Iris pigment epithelial cell (primary cell): ENCODE results near the gene WBP2.

ENCODE experiments used
- DNase-seq: peaks from one replicate; pipeline ENCODE4 v3.0.0-alpha.2; 2011; ENCODE audit warnings: low read depth

WBP2 gene

DNA sequence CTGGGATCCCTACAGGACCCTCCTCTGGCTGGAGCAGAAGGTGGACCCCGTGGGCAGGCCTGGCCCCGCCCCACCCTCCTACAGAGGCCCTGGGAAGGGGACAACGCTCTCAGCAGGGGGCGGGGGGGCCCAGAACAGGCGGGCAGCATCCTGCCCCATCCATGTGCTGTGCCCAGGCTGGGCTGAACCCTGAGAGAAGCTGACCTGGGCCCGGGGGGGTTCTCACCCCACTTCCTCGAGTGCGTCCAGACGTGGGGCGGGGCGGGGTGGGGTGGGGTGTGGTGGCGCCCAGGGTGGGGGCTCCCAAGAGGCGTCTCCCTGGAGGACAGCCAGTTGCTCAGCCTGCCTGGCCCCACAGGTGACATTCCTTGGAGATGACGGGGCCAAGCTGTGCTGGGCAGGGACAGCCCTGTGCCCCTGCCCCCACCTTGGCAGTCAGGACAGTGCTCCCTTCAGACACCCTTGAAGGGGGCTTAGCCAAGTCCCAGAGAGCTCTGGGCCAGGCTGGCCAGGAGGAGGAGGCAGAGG, 10.5 kb downstream of the WBP2 start:
- no peak for DNase-seq

DNA sequence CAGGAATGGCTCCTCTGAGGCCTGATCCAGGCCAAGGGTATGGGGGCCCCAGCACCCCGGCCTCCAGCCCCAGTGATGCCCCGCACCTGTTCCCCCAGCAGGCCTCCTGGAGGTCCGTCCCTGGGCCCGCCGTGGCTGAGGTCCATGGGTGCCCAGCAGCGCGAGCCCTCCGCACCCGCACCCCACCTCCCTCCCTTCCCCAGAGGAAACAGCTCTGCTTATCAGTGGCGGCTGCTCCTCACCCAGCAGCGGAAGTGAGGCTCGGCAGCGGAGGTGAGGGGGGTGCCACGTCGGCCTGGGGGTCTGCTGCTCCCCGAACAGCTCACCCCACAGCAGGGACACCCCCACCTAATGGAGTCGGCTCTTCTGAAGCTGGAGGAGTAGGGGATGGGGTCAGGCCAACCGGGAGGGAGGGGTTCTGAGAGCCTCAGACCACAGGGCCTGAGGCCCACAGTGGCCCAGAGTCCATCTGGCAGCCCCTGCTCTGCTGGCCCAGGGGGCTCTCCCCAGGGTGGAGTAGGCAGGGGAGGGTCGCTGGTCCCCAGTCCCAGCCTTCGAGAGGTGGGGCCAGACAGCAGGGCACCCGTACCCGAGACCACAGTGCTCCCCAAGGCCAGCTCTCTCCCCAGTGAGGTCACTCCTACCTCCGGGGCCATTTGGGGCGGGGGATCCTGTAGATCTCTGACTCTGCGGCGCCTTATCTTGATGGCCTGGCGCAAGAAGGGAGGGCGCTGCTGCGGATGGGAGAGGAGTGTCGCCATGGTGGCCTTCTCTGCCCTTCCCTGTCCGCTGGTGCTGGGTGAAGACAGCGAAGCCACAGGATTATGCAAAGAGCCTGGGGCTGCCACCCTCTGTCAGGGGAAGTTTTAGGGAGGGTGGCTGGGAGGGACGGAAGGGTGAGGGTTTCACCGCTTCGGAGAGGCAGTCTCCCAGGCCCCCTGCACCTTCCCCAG, 11.3 kb downstream of the WBP2 start, which contains the start of gene UNC13D:
Gene UNC13D, minus strand, starts transcription at position 828 of the 953 bp plus-strand sequence. Its CDS starts 67 bp downstream, at position 761.
- DNase-seq, result no peak

DNA sequence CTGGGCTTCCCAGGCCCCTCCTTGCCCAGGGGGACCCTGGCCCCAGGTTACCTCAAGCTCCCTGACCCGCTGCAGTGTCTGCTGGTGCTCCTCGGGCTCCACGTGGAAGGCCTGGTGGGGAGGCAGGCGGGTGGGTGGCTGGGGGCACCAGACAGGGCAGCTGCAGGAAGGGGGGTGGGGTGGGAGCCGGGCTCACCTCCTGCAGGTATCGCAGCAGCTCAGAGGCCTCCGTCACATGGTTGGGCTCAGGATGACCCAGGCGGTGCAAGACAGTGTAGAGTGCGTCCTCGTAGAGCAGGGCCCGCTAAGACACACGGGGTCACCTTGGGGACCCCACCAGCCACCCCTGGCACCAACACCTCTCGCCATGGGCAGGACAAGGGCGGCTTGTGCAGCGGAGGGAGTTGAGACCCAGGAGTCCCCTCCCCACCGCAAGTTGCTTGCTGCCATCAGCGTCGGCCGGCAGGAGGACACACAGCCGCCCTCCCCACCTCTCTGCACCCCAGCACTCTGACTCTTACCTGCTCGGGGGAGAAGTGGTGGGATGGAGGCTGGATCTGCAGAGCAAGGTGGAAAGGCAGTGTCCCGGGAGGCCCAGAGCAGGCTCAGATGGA, 12.1 kb downstream of the WBP2 start:
- DNase-seq, result no peak

DNA sequence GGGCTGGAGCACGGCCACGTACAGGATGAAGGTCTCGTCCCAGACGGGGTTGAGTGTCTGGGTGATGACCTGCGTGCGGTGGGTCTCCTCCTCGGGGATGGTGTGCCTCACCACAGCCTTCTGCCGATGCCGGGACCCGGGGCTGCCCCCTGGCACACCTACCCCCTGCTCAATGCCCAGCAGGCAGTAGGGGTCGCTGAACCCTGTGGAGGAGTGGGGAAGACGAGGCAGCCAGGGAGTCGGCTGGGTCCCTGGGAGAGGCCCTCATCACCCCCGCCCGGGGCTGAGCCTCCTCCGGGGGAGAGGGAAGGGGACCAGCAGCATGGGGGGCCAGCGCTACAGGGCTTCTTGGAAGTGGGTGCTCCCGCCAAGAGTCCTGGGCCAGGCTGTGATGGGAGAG, 12.7 kb downstream of the WBP2 start:
- no peak for DNase-seq

DNA sequence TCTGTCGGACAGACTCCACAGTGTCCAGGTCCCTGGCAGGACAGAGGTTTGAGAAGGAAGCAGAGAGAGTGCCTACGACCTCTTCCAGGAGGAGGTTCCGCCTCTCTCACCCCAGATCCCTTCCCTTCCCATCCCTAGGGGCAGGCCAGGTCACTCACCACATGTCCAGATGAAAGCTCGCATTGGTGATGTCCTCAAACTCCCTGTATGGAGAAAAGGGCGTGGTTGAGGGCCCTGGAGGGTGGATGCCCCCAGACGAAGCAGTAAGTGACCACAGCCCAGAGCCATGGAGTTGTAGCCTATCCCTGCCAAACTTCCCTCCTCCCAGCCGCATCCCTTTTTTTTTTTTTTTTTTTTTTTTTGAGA, 14.4 kb downstream of the WBP2 start:
- DNase-seq, result no peak

DNA sequence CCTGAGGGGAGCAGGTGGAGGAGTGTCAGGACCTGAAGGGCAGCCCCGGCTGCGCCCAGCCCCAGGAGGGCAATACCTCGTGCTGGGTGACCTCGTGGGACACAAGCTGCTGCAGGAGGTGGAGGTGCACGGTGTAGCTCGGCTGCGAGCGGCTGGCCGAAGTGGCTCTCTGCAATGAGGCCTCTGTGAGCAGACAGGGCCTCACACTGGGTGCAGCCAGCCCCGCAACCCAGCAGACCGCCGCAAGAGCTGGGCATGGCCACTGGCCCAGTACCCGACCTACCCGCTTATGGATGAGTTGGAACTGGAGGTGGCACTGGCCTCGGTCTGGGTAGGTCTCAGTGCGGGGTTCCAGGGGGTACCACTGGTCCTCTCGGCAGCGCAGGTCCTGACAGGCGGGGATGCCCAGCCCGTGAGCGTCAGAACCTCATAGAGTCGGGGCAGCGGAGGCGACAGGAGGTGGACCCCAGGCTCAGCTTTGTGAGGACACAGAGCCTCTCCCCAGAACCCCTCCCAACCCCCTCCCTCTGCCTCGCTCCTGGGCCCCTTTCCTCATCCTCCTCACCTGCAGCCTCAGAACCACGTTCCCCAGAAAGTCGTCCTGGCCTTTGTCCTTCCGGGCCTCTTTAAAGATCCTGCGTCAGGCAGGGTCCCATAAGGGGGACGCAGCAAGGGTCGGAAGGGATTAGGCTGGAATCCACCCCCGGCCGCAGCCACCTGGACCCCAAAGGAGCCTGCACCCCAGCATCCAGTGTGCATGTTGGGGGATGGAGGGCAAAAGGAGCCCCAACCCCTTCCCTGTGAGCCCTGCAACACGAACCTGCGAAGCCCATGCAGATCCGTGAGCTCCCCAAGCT, 15.0 kb downstream of the WBP2 start:
- DNase-seq, result no peak

DNA sequence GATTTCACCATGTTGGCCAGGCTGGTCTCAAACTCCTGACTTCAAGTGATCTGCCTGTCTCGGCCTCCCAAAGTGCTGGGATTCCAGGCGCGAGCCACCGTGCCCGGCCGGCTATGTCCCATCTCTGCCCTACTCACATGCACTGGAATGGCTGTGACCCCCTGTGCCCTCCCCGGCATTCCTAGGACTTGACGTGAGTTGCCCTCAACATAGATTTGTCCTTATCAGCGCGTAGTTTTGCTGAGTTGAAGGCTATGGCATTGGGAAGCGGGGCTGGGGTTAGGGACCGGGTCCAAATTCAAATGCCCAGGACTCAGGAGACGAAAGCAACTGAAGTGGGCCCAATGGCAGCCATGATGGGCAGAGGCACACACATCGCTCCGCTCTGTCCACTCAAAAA, 16.7 kb downstream of the WBP2 start:
- DNase-seq, result no peak

DNA sequence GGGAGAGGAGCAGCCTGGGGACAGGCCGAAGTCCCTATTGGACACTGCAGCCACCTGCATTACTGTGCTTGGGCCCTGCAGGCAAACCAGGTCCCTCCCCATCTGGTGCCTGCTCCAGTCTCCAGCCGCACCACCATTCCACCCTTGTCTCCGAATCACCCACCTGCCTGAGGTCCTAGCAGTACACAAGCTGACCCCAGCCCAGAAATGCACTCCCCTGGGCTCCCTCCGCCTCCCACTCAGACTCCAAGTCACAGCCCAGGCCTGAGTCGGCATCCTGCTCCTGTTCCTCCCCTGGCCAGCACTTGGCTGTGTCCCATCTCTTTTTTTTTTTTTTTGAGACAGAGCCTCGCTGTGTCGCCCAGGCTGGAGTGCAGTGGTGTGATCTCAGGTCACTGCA, 17.2 kb downstream of the WBP2 start:
- no peak for DNase-seq

DNA sequence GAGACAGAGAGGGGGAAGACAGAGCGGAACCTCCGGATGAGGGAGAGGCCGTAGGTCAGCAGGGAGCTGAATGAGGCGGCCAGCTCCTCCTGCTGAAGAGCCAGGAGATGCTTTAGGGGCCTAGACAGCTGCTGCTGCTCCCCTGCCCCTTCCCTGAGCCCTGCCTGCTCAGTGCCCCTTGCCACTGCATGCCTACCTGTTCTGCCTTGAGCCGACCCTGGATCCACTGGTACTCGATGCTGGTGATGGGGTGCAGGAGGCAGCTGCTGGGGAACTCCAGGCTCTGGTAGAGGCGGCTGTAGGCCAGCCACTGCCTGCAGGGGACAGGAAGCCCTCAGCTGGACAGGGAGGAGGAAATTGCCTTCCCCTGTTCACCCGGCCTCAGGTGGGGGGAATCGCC, 18.5 kb downstream of the WBP2 start:
- no peak for DNase-seq

DNA sequence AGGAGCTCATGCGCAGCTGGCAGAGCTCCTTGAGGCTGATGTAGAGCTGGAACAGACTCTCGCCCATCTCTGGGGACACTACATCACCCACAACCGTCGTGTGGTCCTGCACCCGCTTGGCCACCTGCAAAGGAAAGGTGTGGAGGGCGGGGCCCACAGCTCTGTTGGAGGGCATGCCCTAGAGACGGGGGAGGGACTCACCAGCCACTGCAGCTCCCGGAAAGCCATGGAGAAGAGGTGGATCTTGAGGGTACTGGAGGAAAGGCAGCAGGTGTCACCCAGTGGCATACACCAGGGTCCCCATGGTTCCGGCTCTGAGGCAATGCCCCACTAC, 19.5 kb downstream of the WBP2 start:
- DNase-seq, result no peak

DNA sequence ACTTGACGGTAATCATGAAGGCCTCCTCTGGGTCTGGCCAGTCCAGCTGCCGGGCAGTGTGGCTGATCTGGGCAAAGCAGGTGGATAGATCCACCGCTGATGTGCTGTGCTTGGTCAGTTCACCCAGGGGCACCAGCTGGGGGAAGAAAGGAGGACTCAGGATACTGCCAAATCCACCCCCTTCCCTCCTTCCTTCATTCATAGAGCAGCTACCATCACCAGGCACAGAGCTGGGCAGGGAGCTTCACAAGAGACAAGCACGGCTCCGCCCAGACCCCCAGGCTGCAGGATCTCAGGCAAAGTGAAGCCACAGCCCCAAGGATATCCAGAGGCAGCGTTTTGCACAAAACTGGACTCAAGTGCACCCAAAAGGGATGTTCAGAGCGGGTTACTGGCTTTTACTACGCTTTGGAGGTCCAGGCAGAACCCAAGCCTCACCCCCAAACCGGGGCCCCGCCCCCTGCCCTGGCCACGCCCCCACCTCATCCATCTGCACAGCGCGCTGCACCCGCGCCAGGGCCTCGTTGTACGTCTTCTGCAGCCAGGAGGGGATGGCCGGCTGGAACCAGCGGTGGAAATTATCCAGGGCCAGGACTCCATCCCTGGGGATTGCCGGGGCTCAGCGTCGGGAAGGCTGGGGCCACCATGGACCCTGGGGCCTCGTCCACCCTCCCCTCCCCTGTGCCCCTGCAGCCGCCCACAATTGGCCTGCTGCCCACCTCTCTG, 20.0 kb downstream of the WBP2 start:
- DNase-seq, result no peak

DNA sequence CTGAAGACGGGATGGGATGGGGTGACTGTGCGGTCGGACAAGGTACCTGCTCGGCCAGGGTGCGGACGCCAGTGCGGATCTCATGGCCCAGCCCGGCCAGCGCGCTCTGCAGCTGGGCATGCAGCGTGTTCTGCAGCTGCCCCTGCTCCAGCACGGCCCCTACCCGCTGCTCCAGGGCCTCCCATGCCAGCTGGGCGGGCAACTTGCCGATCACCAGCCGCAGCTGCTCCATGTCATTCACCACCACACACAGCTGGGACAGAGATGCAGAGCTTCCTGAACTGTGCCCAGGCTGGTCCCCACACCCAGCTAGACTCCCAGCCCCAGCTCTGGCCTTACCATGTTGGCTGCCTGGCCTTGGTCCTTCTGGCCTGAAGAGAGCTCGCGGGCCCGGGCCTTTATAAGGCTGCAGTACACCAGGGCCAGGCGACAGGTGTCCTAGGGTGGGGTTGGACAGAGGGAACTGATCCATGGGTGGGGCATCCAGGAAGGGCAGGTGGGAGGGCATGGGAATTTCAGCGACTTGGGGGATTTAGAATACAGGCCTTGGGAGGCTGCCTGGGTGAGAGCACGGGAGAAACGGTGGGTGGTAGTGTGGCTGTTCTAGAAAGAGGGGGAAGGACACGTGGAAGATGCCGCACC, 20.7 kb downstream of the WBP2 start:
- DNase-seq, result no peak

DNA sequence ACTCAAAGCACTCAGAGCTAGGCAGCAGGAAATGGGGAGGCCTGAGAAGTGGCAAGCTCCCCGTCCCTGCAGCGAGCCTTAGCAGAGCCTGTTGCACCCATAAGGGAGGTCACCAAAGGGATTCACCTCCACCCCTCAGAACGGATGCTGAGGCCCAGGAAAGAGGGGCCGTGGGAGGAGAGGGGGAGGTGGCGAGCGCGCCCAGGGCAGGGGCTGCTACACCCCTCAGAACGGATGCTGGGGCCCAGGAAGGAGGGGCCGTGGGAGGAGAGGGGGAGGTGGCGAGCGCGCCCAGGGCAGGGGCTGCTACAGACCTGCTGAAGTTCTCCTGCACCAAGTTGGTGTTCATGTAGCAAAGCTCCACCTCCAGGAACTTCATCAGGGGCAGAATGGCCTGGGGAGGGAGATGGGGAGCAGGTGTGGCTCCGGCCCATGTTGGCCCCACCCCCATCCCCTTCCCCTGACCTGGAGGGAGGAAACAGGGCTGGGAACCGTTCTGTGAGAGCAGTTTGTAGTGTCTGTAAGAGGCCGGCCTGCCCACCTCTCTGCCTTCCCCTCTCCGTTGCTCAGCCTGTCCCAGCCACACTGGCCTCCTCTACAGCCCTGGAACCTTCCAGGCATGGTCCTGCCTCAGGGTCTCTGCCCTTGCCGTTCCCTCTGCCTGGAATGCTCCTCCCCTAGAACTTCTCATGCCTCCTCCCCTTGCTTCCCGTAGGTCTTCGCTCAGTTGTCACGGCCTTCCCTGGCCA, 22.3 kb downstream of the WBP2 start:
- DNase-seq, result no peak

DNA sequence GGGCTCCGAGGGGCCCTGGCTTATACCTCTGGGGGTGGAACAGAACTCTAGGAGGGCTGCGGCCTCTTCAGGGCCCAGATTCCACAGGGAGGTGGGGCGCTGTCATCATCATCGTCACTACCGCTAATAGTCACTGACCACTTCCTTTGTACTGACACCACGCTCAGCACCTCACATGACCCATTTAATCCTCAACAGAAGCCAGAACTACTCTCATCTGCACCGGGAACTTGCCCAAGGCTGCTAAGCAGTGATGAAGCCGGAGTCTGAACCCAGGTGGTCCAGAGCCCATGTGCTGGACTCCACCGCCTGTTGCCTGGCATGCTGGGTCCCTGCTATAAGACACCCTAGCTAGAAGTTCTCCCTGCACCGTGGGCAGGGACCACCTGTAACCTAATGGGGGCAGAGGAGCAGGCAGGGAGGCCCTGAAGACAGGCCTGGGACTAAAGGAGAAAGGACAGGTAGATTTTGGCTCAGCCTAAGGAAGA, 22.9 kb downstream of the WBP2 start:
- DNase-seq, result peak; percentile 93

DNA sequence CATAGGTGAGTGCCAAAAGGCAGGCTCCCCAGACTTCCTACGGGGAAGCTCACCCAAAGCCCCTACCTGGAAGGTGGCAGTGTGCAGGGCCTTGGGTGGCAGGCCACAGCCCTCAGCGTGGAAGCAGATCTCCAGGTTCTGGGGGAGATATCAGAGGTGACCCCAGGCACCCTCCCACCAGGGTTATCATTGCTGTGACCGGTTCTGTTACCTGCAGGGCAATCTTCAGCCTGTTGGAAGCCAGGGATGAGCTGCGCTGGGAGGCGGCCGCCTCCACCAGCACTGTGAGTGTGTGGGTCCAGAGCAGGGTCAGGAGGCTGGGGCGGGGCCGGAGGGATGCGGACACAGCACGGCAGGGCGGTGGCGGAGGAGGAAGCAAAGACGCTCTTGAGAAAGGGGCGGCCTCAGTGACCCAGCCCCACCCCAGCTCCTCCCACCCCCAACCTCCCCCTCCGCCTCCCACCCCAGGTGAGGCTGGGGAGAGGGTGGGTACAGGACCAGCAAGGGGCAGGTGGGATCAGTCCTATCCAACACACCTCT, 24.0 kb downstream of the WBP2 start:
- DNase-seq, result no peak

DNA sequence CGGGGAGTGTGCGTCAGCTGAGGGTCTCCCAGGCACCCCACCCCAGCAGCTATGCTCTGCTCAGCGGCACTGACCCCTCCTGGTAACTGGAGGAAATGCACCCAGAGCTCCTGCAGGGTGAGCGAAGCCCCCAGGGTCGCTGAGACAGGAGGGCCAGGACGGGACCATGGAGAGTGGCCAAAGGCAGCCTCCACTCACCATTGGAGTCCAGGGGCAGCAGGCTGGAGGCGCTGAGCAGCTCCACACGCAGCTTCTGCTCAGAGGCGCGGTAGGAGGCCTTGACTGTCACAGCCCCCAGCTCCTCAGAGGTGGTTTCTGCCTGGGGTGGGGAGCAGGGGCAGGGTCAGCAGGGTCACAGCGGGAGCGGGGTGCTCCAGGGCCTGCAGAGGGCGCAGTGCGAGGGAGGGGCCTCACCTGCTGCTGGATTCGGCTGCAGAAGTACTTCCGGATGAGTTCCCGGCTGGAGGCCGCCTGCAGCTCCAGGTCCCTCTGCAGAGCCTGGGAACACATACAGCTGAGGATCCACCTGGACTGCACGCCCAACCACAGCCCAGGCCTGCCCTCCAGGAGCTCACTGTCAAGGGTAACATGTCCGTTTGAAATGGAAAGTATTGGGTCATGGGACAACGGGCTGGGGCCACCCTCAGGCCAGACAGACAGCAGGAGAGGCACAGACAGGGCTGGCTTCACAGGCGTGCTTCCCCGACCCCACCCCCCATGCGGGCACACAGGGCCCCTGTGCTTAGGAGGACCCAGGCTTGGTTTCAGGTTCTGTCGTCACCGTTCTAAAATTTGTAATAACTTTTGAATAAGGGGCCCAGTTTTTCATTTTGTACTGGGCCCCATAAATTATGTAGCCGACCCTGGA, 24.7 kb downstream of the WBP2 start:
- DNase-seq, result no peak

DNA sequence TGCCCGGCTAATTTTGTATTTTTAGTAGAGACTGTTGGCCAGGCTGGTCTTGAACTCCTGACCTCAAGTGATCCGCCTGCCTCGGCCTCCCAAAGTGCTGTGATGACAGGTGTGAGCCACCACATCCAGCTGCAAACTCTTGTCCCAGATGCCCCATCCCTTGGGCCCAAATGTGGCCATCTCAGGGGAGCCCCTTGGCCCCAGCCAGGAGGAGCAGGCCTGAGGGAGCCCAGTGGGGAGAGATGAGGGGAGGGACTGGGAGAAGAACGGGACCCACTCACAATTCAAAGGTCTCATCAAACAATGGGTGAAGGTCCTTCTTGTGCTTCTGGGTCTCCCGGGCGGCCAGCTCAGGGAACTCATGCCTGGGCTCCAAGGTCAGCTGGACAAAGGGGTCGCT, 25.4 kb downstream of the WBP2 start:
- DNase-seq, result no peak

DNA sequence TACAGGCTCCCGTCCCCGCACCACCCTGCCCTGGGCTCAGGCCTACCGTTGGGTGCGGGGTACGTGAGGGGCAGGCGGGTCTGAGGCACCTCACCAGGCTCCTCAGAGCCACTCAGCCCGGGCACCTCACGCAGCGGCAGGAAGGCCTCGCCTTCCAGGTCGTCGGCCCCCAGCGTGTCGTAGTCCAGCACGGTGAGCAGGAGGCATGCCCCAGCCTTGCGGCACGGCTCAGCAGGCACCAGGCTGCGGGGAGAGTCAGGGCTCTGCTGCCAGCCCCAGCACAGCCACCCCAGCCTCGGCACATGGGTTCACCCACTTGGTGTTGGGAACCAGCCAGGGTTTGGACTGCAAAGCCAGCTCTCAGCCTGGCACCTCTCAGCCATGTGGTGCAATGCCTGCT, 26.4 kb downstream of the WBP2 start:
- DNase-seq, result no peak

DNA sequence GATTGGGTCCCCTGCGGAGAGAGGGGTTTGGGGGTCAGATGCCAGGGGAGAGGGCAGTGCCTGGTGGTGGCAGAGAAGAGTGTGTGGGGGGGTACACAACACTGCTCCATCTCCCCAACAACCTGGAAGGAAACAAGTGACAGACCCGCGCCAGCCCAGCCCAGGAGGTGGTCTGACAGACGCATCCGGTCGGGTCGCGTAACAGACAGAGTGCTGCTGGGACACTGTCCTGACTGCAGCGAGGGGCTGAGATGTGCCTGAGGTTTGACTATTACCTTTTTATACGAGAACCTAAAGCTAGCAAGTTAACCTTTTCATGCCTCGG, 27.1 kb downstream of the WBP2 start:
- DNase-seq, result no peak
